Stimulated activated CD4-positive, alpha-beta T cell treated with anti-CD3 and anti-CD28 coated beads, Interleukin-1b, Interleukin-23, amount 100 ng/mL, for 48 hours (primary cell): ENCODE results near the gene TULP3.
"Not testable (repeated sequence)": the region's sequence is repeated elsewhere in the genome, so short reads cannot be mapped to it uniquely, and the experiment has no call there.

Experiments used
- DNase-seq: peaks from one replicate; pipeline ENCODE4 v3.0.0-alpha.2; 2020

The TULP3 gene, protein sequence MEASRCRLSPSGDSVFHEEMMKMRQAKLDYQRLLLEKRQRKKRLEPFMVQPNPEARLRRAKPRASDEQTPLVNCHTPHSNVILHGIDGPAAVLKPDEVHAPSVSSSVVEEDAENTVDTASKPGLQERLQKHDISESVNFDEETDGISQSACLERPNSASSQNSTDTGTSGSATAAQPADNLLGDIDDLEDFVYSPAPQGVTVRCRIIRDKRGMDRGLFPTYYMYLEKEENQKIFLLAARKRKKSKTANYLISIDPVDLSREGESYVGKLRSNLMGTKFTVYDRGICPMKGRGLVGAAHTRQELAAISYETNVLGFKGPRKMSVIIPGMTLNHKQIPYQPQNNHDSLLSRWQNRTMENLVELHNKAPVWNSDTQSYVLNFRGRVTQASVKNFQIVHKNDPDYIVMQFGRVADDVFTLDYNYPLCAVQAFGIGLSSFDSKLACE

DNA sequence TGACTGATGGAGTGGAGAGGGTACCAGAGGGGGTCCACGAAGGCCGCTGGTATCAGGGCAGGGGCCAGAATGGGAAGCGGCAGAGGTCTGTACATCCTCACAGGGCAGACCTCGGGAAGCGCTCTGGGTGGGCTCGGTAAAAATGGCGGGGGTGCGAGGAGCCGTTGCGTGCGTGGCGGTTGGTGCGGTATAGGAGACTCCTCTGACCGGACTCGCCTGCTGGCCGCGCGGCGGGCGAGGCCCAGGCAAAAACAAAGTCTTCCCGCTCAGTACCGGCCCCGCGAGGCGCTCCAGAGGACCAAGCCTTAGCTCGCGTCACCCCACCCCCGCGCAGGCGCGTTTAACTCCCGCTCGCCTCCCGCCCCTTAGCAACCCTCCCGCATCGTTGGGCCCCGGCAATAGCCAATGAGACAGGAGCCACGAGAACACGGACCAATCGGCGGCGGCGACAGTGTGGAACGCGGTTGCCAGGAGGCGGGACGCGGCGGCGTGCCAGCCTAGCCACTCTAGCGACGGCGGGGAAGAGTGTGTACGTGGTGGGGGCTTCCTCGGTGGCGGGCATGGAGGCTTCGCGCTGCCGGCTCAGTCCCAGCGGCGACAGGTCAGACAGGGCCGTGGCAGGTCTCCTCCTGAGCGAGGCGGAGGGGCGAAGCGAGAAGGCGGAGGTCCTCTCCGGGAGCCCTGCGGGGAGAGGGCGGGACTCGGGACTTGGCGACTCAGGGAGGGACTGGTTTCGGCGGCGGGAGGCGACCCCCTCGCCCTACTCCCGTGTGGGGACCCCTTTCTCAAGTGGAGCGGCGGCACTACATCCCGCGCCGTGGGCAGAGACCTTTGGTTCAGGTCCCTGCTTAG lies at the start of gene TULP3:
TSS of gene TULP3 (plus strand) at position 504 of the 852 bp plus-strand sequence. CDS start at position 561, 57 bp downstream.
- peak; percentile 97 for DNase-seq

DNA sequence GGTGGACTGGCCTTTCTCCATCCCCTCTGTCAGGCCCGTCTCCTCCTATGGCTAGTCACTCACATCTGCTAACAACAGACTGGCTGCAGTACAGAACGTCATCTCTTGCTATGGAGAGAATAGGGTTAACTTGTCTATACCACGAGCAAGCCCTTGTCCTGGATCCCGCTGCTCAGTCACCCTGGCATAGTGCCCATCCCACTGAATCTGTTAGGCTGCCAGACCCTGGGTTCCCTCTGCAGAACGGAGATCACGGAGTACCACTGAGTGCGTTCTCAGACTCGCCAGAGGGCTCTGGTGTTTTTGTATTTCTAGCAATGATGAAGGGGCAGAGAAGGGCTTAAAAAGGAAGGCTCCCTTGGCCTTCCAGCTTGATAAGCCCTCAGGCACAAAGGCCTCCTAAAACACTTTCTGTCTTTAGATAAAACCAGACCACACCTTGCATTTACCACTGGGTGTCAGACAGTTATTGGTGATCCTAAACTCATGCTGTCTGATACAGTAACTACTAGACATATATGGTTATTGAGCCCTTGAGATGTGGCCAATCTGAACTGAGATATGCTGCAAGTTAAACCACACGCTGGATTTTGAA lies 49.5 kb upstream of the TULP3 start:
- no peak for DNase-seq

DNA sequence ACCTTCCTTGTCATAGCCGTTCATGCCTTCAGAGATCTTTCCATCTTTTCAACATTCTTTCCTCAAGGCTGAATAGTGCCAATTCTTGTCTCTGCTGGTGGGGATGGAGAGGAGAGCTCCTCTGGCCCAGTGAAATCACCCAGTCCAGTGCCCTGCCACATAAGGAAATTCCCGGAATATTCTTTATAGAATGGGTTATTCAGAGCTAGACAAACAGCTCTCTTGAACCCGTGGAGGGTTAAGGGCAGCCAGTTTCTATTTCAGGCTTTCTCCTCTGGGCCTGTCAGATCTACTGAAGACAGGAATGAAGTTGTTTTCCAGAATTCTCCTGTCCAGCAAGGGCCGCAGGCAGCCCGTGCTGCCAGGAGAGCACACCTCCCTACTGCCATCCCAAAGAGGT lies 47.7 kb upstream of the TULP3 start:
- DNase-seq: no peak

DNA sequence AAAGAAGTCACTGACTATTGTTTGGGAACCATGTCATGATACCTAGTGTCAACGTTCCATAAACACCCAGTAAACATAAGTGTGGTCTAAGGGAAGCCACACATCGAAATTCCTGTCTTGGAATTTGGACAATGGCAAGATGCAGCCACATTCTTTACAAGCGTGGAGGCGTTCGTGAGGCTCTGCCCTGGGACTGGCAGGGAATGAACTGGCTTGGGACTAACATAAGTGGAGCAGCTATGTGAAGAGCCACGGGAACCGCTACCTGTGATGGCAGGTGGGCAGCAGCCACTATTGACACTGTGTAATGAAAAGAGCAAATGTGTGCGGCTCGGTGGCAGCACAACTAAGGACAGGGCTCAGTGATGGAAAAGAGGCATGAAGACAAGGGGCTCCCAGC lies 45.9 kb upstream of the TULP3 start:
- no peak for DNase-seq

DNA sequence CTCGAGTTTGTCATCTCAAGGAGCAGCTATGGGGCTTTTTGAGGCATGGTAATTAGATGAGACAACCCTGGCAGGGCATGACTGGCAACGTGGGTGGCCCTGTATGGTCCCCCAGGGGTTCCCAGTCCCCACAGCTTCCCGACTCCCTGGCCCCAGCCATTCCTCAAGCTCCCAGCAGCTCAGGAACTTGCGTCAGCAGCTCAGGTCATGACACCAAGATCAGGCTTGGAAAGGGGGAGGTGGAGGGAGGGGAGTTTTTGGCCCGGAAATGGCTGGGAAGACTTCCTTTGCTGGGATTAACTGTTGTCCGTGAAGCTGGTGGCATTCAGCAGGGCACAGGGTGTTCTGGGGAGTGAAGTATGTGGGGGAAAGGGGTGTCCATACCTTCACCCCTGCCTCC lies 45.4 kb upstream of the TULP3 start:
- no peak for DNase-seq

DNA sequence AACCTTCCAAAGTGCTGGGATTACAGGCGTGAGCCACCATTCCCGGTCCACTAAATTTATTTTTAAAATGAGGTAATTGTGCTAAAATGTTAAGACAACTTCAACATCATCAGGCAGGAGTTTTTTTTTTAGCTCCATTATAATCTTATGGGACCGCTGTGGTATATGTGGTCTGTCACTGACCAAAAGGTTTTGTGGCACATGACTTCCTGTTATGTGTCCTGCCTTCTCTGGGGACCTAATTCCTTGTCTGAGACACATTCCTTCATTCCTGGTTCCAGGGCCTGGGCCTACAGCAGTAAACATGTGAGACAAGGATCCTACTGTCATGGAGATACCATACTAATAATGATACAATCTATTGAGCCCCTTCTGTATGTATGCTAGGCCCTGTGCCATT lies 38.8 kb upstream of the TULP3 start:
- DNase-seq: no peak

DNA sequence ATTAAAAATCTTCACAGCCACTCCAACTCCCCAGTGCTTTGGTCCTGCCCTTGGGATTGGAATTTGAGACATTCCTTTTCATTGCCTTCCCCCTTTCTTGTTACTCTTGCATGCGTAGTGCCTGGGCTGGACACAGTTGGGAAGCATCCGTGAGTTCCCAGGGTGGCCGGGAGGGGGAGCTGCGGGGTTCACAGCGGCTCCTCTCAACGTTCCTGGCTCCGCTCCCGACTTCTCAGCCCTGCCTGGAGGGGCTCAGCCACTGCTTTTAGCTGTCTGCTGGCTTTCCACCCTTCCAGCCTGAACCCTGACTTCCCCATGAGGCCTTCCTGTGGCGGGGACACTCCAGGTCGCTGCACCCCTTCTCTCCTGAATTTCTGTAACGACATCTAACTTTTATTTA lies 37.1 kb upstream of the TULP3 start:
- peak; percentile 46 for DNase-seq

DNA sequence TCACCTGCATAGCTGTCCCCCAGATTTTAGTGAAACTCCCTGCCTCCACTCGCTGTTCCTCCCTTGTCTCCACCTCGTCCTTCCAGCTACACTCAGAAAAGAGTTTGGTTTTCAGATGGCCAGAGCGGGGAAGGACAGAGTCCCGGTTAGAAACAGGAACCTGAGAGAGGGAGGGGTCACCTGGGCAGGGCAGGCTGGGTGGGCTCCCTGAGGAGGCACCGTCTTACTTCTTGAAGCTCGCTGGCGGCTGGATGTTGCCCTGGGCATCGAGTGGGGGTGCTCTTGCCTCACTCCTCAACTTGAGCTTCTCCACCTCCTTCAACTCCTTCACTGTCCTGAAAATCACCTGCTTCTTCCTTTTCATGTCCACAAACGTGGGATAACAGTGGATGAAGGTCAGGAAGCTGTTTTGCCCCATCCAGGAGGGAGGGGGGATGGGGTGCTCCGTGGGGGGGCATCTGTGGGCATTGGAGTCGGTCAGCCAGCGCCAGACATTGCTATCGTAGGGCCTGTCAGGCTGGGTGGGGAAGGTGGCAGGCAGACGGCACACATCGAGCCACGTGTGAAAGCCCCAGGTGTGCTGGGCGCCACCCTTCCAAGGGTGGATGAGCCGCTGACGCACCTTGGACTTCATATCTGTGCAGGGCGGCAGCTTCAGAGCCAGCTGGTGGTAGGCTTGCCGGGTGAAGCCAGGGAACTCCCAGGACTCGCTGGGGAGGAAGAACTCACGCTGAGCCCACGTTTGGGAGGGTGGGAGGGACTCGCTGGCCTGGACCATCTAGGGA lies 35.8 kb upstream of the TULP3 start:
- DNase-seq: no peak

DNA sequence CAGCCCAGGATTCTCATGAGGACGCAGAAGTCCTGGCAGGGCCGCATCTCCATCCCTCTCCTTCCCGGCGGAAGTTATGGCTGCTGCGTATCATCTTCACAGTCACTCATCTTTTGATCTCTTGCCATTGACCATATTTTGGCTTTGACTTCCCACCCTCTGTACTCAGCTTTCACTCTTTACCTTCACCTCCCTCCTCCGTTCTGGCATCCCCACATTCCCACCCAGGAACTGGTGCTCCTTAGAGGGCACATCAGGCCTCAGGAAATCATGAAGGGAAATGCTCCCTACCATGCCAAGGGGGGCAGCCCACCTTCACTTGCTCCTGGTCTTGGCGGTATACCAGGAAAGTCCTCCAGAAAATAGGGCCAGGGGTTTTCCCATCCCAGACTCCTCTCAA lies 35.1 kb upstream of the TULP3 start:
- no peak for DNase-seq

DNA sequence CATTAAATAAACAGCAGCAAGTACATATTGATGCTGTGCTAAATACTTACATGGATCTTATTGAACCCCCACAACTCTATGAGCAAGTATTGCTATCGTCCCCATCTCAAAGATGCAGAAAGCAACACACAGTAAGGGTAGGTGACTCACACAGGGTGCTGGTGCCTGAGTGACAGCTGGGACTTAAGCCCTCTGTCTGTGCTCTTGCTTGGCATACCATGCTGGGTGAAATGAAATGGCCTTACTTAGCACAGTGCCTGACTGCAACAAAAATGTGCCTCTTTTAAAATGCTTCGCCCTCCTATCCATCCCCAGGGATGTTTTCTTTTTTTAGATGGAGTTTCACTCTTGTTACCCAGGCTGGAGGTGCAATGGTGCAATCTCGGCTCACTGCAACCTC lies 34.6 kb upstream of the TULP3 start:
- no peak for DNase-seq

DNA sequence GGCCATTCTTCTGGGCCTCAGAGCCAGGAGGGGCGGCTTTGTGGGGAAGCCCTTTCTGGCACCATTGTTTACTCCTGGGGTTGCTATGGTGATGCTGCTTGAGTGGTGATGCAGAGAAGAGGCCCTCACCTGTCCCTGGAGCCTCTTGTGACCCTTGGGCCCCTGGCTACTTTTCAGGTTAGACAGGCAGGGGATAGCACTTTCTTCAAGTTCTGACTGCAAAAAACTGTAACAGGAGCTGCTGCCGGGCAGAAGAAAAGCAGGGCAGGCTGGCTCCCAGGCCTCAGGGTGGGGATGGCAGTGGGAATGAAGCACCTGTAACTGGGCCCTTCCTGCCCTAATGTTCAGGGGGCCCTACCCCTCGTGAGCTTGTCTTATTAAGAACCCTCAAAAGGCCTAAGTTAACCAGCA lies 33.7 kb upstream of the TULP3 start, which contains the start of gene TEX52:
TSS of gene TEX52 (minus strand) at position 19 of the 411 bp plus-strand sequence. CDS start at position 6, 13 bp downstream.
- no peak for DNase-seq

DNA sequence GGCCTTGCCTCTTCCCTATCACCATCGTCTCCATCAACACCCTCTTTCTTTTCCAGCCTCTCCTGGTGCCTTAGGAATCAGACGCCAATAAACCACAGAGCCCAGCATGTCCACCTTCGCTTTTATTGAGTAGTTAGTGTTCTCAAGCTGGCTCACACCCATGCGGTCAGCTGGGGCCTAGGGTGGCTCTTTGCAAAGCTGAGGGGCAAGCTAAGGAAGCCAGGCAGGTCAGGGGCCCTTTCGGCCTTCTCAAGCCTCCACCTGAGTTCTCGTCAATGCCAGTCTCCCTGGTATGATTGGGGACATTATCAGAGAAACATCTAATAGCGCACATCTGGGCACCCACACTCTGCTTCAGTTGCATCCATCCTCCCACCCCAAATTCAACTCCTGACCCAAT lies 33.1 kb upstream of the TULP3 start:
- DNase-seq: no peak

DNA sequence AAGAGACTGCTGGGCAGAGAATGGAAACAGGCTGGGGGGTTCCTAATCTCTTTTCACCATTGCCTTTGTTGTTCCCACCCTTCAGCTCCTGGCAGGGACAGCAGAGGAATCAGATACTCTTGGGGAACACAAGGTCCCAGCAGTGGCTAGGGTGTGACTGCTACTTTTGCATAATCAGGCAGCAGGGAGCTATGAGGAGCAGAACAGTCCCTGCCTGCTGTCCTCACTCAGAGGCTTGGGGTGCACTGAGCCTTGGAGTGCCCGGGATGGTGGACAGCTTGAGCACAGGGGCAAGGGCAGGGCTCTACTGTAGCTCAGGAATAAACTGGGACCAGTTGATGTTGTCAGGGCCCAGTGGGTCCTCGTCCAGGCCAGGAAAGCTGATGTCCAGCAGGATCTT lies 32.4 kb upstream of the TULP3 start:
- DNase-seq: no peak

DNA sequence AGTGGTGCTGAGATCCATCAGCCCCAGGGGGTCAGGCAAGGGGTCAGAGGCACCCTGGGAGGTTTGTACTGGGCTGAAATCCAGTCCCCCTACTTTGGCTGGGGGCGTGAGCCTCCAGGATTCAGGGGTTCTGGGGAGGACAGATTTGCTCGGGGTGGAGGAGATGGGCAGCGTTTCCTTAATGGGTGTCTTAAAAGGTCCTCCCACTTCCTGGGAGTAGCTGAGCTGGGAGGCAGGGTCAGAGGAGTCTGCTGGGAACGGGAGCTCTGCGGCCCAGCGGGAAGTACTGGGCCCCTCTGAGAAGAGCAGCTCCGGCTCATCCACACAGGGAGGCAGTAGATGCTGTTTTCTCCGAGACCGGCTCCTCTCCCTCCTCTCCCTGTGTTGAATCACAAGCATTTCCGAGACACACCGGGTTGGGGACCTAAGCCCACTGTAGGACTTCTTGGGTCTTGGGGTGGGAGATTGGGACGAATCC lies 31.7 kb upstream of the TULP3 start:
- DNase-seq: no peak

DNA sequence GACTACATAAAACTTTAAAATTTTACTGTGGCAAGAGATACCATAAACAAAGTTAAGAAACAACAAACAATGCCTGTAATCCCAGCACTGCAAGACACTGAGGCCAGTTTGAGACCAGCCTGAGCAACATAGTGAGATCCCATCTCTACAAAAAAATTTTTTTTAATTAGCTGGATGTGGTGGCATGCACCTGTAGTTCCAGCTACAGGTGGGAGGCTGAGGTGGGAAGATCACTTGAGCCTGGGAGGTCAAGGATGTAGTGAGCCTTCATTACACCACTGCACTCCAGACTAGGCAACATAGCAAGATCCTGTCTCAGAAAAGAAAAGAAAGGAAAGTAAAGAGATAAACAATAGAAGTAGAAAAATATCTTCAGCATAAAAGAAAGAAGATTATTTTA lies 30.5 kb upstream of the TULP3 start:
- no peak for DNase-seq

DNA sequence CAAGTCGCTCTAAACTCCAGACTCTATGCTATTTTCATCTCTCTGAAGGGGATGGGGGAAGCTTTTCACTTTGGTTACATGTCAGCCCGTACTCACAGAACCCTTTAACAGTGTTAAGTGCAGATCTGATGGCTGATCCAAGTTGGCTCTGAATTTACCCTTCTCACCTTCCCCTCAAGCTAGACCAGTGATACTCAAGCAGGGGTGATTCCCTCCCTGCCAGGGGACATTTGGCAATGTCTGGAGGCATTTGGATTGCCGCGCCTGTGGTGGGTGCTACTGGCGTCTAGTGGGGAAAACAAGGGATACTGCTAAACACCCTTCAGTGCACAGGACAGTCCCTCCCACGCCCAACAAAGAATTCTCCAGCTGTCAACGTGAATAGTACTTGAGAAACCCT lies 27.8 kb upstream of the TULP3 start:
- DNase-seq: no peak

DNA sequence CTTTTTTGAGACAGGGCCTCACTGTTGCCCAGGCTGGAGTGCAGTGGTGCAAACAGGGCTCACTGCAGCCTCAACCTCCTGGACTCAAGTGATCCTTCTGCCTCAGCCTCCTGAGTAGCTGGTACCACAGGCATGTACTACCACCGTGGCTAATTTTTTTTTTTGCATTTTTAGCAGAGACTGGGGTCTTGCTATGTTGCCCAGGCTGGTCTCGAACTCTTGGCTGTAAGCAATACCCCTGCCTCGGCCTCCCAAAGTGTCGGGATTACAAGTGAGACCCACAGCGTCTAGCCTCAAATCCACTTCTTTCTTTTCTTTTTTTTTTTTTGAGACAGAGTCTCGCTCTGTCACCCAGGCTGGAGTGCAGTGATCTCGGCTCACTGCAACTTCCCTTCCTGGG lies 27.3 kb upstream of the TULP3 start:
- DNase-seq: not testable (repeated sequence)

DNA sequence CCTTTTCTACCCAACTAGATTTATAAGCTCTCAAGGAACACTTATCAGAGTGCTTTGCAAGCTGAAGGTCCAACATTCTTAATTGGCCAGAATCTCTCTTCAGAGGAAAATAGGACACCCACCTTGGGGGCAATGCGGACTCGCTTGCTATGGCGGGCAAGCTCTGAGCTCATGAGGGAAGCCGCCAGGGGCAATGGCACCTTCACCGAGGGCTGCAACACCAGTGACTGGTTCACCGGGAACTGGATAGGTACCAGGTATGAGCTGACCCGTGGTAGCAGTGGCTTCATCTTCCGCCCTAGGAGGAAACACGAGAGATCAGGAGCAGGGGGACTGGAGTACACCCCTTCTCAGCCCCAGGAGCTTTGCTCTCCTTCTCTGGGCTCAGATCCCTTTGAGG lies 26.5 kb upstream of the TULP3 start:
- DNase-seq: no peak

DNA sequence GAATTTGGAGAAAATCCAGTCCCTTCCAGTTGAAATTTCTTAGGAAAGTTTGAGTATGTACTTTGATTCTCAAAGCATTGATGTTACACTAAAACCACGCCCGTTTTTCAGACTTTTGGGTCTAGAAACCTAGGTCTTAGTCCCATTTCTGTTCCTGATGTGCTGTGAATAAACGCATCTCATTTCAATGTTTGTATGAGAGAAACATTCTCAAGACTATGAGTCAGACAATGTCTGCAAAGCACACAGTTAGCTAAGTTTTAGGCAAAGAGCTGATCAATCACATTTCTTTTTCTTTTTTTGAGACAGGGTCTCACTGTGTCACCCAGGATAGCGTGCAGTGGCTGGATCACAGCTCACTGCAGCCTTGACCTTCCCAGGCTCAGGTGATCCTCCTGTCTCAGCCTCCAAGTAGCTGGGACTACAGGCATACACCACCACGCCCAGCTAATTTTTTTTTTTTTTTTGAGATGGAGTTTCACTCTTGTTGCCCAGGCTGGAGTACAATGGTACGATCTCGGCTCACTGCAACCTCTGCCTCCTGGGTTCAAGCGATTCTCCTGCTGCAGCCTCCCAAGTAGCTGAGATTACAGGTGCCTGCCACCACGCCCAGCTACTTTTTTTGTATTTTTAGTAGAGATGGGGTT lies 21.6 kb upstream of the TULP3 start:
- not testable (repeated sequence) for DNase-seq

DNA sequence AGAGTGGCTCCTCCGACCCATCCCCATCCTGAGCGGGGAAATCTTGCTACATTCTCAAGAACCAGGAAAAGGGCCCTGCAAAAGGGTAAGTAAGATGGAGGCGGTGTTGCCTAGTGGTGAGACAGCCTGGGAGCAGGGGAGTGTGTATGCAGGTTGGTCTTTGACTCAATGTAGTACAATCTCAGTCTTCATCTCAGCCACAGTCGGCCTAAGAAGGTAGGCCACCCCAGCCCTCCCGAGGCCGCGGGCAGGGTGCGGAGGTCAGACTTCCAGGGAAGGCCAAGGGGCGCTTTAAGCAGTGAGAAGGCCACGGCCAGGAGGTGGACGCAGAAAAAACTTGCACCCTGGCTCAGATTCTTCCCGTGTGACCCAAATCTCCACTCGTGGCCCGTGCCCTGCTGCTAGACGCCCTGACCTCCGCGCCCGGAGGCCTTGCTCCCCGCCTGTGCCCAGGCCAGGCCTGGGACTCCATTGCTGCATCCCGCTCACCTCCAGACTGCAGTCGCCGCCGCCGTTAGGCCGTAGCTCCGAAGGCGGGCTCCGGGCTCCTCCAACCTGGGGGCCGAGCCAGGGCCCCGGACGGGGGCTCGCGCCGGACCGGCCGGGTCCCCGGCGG lies 14.2 kb upstream of the TULP3 start:
- peak; percentile 35 for DNase-seq
